HG03575 (cell line): ENCODE measurements around the gene HOXB2.

Experiments
- ATAC-seq: cut with Tn5 transposase; IDR thresholded peaks from one replicate; pipeline ENCODE4 v1.9.1; 2021; ENCODE audit not compliant: unreplicated experiment, insufficient number of reproducible peaks, low FRiP score; ENCODE audit errors: extremely low read depth

The HOXB2 gene

DNA sequence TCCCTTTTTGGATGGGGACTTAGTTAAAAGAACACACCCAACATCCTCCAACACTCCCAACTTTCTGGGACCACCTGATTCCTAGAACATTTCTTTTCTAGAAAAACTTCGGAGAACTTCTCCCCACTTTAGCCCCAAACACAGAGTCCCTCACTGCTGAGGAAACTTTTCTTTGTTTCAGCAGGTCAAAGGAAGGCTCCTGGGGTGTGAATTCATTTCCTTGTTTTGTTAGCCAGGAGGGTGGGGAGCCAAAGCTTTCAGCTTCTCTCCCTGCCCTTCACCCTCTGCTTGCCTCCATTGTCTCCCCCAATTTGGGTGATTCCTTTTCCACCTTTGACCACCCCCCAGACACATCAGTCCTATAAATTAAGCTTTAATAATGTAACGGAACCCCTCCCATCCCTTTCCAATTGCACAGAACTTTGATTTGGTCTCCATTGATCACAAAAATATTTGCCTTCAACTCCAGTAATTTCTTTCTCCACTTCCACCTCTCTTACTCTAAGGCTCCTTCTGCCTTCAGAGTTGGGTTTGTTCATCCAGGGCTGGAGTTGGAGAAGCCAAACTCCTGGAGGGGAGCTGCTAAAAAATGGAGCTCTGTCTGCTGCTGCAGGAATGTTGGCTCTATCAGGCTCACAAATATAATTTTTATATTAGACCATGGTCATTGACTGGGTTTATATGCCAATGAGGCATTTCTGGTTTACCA, 22.9 kb upstream of the HOXB2 start:
- no peak for ATAC-seq

GRCh38 chr17:48567209-48567608, 22.3 kb upstream of the HOXB2 start:
- ATAC-seq: no peak

- no peak for ATAC-seq
Measured at GRCh38 chr17:48566717-48567116, 21.8 kb upstream of the HOXB2 start.

- ATAC-seq: no peak
Measured at GRCh38 chr17:48565925-48566710, 21.2 kb upstream of the HOXB2 start.

DNA sequence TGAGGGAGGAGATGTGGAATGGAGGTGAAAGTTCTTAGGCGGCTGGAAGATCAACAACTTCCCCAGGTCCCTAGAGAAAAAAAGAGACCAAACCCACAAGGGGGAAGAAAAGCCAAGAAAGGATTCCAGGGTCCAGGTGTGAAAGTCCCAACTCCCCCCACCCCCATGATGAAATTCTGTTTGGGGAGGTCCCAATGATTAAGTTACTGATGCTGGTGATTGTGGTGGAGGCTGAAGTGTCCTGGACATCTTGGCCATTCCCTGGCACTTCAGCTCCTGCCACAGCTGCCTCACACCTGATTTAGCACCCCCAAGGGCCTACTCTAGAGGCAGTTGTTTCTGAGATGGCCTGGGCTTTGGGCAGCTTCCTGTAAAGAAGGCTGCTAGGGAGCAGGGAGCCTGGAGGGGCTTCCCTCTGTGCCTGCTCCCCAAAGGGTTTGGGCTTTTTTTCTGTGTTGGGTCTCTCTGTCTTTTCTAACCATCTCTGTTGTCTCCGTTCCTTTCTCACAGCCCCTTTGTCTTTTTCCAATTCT, 20.2 kb upstream of the HOXB2 start:
- no peak for ATAC-seq

DNA sequence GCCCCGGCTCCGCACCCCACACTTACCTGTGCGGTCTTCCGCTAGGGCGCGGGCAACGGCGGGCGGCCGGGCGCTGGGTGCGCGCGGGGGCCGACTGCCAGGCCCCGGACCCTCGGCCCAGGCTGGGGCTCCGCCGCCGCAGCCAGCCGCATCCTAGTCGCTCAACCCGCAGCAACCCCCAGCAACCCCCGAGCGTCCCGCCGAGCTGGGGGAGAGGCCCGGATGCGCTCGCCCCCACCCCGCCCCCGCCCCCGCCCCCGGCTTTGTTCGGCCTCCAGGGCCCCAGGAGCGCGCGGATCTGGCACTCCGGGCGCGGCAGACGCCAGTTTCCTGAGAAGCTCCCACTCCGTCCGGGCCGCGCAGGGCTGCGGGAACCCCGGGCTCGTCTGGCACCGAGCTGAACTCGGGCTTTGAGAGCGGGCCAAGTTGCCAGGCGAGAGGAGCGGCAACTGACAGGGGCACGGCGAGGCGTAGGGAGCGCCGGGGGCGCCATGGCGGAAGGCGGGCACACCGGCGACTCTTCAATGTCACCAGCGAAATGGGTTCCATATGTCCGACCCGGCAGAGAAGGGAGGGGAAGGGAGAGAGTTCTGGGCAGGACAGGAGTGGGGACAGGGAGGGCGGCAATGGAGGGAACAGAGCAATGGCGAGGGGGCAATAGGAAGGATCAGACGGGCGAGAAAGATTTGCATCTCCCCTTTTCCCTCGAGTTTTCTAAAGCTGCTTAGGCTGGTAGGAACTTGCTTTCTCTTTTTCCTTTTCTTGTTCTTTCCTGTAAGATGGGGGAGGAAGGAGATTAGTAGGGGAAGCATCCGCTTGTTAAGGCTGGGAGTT, 19.5 kb upstream of the HOXB2 start:
- ATAC-seq: no peak

DNA sequence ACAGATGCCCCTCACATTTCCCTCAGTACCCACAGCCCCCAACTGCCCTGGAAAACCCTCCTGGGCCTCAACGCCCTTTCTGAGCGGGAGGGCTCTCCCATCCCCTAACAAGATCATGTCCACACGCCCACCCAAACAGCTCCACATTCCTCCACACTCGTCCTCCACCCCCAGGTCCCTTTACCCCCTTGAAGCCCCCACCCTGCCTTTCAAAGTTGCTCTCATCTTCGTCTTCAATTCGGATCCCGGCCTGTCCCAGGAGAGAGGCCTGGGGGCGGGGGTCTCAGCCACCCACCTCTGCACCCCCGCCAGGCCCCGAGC, 18.9 kb upstream of the HOXB2 start:
- ATAC-seq: no peak

DNA sequence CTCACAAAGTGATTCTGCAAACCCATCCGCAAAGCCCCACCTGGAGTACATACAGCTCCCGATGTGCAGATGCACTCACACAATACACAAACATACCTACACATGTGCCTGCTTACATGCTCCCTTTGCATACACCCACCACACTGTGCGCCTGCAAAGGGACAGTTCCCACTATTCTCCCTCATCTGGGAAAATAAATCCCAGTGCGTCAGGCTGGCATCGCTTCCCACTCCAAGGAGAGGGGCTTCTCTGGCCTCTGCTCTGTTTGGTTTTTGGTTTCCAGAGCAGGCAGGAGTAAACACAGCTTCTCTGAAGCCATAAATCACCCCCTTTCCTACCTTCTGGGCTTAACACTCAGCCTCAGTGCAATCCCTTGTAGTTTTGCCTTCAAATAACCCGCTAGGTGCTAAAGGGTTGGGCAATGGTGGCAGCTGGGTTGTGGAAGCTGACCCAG, 18.5 kb upstream of the HOXB2 start:
- ATAC-seq: no peak

GRCh38 chr17:48562934-48563333, 18.0 kb upstream of the HOXB2 start:
- no peak for ATAC-seq

- ATAC-seq: no peak
Measured at GRCh38 chr17:48561884-48562810, 17.2 kb upstream of the HOXB2 start.

DNA sequence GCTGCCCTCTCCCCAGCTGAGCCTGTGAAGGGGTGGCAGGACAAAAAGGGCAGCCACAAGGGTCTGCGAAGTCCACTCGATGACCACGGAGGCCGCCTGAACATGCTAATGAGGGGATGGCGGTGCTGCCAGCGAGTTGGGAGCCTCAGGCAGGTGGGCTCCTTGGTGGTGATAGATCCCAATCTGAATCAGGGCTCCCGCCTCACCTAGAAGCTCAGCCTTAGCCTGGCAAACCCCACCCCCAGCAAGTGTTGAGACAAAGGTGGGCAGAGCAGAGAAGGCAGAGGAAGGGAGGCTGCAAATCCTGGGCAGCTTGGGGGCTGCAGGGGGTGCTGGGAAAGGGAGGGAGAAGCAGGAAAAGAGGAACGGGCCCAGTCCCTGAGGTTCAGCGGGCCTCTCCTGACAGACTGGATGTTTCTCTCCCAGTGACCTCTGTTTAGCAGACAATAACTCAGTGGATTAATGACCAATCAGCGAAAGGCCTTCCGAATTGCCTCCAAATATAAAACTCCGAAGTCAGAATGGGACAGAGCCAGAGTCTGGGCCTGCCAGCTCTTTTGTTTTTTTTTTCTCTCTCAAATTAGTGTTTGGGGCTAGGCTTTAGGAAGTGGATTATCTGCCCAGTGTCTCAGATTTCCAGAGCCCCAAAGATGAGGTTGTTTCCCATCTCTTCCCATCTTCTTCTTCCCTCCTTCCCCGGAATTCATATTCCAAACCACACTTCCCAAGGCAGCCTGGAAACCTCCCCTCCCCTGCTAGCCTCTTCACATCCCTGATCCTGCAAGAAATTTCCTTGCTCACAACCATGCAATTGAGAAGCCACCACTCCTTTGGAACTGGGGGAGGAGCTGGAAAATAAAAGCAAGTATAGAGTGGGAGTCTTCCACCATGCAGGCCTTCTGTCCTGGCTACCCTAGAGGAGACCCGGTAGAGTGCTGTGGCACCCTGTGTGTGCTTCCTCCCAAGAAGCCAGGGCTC, 15.2 kb upstream of the HOXB2 start:
- ATAC-seq: no peak

GRCh38 chr17:48559122-48559839, 14.4 kb upstream of the HOXB2 start:
- no peak for ATAC-seq

DNA sequence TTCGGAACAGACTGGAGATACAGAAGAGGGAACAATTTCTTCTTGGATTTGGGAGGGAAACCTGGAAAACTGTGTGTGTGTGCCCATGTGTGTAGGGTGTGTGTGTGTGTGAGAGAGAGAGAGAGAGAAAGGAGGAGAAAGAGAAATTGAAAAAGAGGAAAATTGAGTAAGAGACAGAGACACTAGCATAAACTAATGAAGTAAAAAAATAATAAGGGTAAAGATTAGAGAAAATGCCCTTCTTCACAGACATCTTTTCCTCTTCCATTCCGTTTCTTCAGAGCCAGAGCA, 13.9 kb upstream of the HOXB2 start:
- ATAC-seq: no peak

DNA sequence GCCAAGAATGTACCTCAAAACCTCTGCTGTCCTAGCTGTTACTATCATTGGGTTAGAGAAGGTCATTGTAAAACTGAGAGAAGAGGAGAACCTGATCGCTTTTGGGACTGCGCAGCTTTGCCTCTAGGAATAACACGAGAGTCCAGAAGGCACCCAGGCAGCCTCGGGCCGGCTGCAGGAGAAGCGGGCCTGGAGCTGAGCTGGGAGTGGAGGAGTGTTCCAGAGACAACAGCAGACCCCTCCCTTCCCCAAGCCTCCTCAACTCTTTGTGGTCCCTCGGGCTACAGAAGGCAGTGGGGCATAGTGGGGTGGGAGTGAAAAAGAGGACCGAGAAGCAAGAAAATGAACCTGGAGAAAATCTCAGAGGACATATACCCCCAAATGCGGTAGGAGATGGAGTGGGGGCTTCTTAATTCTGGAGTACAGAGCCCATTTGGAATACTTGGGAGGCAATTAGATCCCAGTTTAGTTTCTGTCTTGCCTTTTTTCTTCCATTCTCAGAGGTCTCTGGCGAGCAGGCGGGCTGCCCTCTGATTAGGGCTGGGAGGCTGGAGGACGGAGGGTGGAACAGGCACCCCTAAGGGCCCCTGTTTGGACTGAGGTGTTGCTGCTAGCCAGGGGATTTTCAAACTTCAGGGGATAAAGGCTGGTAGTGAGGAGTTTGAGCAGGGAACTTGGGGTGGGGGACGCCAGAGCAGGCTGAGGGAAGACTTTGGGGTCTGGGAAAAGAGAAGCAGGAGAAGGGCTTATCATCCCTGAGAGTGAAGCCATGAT, 13.3 kb upstream of the HOXB2 start:
- ATAC-seq: no peak

DNA sequence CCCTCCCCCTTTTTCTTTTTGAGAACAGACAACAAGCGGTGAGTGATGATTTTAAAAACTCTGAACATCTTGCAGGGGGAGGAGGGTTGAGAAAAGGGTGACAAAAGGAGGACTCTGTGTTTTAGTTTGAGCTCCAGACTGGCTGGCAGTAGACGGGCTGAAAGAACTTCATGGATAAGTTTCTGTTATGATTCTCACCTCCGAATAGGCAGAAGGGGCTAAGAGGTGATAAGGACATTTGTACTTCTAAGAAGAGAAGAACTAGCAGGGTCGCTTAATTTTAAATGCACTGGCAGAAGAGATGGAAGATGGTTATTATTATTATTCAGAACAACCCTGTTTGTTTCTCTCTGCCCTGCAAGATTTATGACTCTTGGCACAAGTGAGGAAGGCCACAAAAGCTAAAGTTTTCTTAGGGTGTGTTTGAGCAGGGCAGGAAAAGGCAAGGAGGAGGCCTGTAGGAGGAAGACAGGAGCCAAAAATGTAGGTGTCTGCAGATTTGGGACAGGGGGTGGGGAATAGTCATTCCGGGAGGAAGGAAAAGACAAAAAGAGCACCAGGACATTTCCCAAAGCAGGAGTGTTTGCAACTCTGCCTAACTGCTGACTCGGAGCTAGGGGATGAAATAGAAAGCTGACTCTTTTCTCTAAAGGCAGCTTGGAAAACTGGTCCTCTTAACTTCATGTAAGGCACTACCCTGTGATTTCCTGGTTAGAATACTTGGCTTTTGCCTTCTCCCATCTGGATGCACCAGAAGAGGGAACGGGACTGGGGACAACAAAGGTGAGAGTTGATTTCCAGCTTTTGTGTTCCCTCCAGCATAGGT, 11.9 kb upstream of the HOXB2 start:
- no peak for ATAC-seq

DNA sequence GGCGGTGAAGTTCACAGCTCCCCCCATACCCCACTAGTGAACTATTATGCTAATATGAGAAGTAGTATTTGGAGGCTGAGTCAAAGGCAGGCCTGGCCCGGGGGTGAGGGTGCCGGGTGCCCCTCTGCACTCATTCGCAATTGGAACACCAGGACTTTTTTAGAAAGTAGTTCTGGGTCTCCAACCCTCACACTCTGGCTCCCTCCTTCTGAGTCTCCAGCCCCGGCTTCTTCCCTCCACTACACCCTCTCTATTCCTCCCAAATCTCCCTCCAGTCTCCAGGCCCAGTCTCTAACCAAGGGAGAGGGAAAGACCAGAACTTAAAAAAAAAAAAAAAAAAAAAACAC, 11.3 kb upstream of the HOXB2 start:
- no peak for ATAC-seq
